K562 (cell line): Measurements from ENCODE around the gene GHR. TPM values are rescaled to one million over a fixed set of nuclear protein-coding genes. Genes with fewer than 3 reads are reported as not detected.

Experiments
- ZNF445 ChIP-seq: fragments of 250-450 bp; sonication (Bioruptor Pico); IDR thresholded peaks from 2 replicates; pipeline ENCODE4 v1.4.0; 2020; ENCODE audit warnings: low read depth, mild to moderate bottlenecking, moderate library complexity
- polyA plus RNA-seq, 8 experiments: library from polyadenylated mRNA; depleted of rRNA in 4 of 8; stranded (reverse) in 5 of 8; unstranded in 3 of 8; fragments of >200 nt; fragmentation: Nextera tagmentation in 2 of 8; fragmentation: Illumina TruSeq in 1 of 8; extraction: Ambion mirVana in 2 of 8; extraction: Trizol in 1 of 8; gene quantifications; 2 replicates each; pipeline versions ENCODE4 v1.2.1 to v1.2.3, GENCODE V29; 2011 to 2014; ENCODE audit warnings: inconsistent platforms in 1 of 8, missing spikeins in 1 of 8
- total RNA-seq, 7 experiments: library from RNA; depleted of rRNA in 6 of 7; stranded (reverse); fragments of >200 nt in 6 of 7; fragmentation: Illumina TruSeq in 2 of 7; extraction: Trizol in 2 of 7; gene quantifications; 2 replicates each; pipeline versions ENCODE4 v1.2.1 to v1.2.3, GENCODE V29; 2011 to 2021; ENCODE audit warnings: low replicate concordance in 1 of 7
- TF ChIP-seq, protein P1 (sequence below), 2 experiments: fragments of 450-650 bp in 1 of 2; sonication (generic) in 1 of 2; formaldehyde crosslinking in 1 of 2; IDR thresholded peaks; 2 replicates each; pipeline versions ENCODE4 v1.7.1 to v1.9.0; 2016 to 2022; ENCODE audit warnings: inconsistent platforms in 1 of 2, mild to moderate bottlenecking in 1 of 2, missing genetic modification reagents in 1 of 2

Gene GHR
- total and polyA plus RNA-seq, 9 of the 15 experiments (the other 6 are each of a cell fraction or from before 2014, with no cell fraction given) = 0.01 to 0.13 (median 0.07) TPM; not detected in 5

DNA sequence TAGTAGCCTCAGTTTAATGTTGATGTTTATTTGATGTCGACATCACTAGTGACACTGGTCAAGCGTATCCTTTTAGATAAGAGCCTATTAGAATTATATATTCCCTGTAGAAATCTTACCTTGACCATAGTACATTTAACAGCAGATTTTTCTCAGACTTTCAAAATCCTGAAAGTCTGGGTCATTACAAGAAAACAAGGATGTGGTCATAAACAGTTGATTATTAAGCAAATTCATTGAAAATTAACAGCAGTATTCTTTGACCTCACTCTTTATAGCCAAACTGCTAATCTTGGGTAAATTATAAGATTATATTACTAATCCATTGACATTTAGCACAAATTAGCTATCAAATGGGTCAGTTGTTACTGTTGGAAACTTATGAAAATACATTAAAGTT lies 83.4 kb downstream of the GHR start (continued):
- TF ChIP-seq, protein P1, sequence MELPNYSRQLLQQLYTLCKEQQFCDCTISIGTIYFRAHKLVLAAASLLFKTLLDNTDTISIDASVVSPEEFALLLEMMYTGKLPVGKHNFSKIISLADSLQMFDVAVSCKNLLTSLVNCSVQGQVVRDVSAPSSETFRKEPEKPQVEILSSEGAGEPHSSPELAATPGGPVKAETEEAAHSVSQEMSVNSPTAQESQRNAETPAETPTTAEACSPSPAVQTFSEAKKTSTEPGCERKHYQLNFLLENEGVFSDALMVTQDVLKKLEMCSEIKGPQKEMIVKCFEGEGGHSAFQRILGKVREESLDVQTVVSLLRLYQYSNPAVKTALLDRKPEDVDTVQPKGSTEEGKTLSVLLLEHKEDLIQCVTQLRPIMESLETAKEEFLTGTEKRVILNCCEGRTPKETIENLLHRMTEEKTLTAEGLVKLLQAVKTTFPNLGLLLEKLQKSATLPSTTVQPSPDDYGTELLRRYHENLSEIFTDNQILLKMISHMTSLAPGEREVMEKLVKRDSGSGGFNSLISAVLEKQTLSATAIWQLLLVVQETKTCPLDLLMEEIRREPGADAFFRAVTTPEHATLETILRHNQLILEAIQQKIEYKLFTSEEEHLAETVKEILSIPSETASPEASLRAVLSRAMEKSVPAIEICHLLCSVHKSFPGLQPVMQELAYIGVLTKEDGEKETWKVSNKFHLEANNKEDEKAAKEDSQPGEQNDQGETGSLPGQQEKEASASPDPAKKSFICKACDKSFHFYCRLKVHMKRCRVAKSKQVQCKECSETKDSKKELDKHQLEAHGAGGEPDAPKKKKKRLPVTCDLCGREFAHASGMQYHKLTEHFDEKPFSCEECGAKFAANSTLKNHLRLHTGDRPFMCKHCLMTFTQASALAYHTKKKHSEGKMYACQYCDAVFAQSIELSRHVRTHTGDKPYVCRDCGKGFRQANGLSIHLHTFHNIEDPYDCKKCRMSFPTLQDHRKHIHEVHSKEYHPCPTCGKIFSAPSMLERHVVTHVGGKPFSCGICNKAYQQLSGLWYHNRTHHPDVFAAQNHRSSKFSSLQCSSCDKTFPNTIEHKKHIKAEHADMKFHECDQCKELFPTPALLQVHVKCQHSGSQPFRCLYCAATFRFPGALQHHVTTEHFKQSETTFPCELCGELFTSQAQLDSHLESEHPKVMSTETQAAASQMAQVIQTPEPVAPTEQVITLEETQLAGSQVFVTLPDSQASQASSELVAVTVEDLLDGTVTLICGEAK (IDR thresholded peaks at IDR 0.05) = no peak
- TF ChIP-seq, protein P1 (CRISPR knock-in tag; IDR thresholded peaks at IDR 0.05) = no peak
- TF ChIP-seq ZNF445 (CRISPR knock-in tag) = no peak
